ENCODE results near the gene CACNA1H. TPM values are rescaled to one million over a fixed set of nuclear protein-coding genes. Genes with fewer than 3 reads are reported as not detected.

Gene CACNA1H
- total RNA-seq, 1 experiment from 2014 or later: 19.7 TPM

DNA sequence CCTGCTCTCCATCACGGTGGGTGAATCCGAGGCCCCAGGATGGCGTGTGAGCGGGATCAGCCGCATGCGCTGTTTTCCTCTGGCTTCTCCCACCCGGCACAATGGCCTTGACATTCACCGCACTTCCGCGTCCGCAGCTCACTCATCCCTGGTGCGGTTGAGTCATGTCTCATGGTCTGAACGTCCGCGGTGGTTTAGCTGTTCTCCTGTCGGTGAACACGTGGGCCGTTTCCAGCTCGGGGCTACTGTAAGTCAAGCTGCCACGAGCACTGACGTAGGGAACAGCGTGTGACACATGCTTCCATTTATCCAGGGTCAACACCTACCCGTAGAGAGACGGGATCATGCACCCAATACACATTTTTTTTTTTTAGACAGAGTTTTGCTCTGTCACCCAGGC lies 15.3 kb upstream of the CACNA1H start:
- TF ChIP-seq EZH2 (IDR thresholded peaks at IDR 0.05; ENCODE audit: borderline replicate concordance, low read depth, low read length, poor library complexity, severe bottlenecking): no peak
- TF ChIP-seq, protein P1, sequence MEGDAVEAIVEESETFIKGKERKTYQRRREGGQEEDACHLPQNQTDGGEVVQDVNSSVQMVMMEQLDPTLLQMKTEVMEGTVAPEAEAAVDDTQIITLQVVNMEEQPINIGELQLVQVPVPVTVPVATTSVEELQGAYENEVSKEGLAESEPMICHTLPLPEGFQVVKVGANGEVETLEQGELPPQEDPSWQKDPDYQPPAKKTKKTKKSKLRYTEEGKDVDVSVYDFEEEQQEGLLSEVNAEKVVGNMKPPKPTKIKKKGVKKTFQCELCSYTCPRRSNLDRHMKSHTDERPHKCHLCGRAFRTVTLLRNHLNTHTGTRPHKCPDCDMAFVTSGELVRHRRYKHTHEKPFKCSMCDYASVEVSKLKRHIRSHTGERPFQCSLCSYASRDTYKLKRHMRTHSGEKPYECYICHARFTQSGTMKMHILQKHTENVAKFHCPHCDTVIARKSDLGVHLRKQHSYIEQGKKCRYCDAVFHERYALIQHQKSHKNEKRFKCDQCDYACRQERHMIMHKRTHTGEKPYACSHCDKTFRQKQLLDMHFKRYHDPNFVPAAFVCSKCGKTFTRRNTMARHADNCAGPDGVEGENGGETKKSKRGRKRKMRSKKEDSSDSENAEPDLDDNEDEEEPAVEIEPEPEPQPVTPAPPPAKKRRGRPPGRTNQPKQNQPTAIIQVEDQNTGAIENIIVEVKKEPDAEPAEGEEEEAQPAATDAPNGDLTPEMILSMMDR (conservative IDR thresholded peaks at IDR 0.05; ENCODE audit: low read depth, low read length): no peak
- Histone ChIP-seq H3K36me3 (ENCODE audit: insufficient read depth, low read length, poor library complexity, severe bottlenecking) (no peaks in the 10 kb centered on the region), H3K4me1 (ENCODE audit: insufficient read depth, low read length, poor library complexity, severe bottlenecking) (no peaks in the 10 kb centered on the region), H3K27ac (ENCODE audit: low read depth, low read length, poor library complexity, severe bottlenecking) (no peak overlapping the region), H3K27me3 (replicated peaks; ENCODE audit: insufficient read depth, low read depth, low read length, poor library complexity) (no peaks in the 10 kb centered on the region), H3K9me3 (ENCODE audit: low read depth, low read length, poor library complexity, severe bottlenecking) (no peaks in the 10 kb centered on the region), H3K4me3 (ENCODE audit: low read depth, low read length, poor library complexity, severe bottlenecking) (no peak overlapping the region)
- intact Hi-C loops (cut with micrococcal nuclease; ENCODE audit: unreplicated experiment): no loop called here
- BruUV-seq (replicated peaks): no TSS peak
- no peak for DNase-seq (ENCODE audit: low spot score)
- ChIA-PET POLR2A (ENCODE audit: low non-redundant PET) (no interaction called here), CTCF (no interaction called here)

DNA sequence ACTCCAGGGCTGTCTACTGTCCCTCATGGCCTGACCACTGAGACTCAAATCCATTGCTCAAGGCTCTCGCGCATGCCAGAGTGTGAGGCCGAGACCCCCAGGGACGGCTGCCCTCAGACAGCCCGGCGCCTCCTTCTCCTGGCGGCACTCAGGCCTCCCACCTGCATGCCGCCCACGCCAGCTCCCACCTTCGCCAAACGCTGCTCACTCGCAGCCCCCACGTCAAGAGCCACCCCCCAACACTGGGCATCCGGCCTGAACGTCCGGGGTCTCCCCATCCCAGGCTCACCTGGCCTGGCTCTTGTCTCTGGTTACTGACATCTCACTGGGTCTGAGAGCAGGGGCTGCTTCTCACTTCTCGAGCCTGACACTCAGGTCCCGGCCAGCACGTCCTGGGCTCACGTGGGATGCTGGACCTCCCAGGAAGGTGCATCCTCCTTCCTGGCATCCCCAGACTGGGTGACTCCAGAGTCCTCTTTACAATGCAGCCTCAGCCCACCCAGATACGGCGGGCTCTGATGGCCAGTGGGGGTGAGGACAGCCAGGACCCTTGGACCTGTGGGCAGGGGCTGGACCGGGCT lies 12.2 kb upstream of the CACNA1H start:
- Histone ChIP-seq H3K4me1 (ENCODE audit: insufficient read depth, low read length, poor library complexity, severe bottlenecking) (no peaks in the 10 kb centered on the region), H3K4me3 (ENCODE audit: low read depth, low read length, poor library complexity, severe bottlenecking) (no peak overlapping the region), H3K36me3 (ENCODE audit: insufficient read depth, low read length, poor library complexity, severe bottlenecking) (no peaks in the 10 kb centered on the region), H3K27ac (ENCODE audit: low read depth, low read length, poor library complexity, severe bottlenecking) (no peak overlapping the region), H3K27me3 (replicated peaks; ENCODE audit: insufficient read depth, low read depth, low read length, poor library complexity) (no peaks in the 10 kb centered on the region), H3K9me3 (ENCODE audit: low read depth, low read length, poor library complexity, severe bottlenecking) (no peaks in the 10 kb centered on the region)
- ChIA-PET POLR2A (ENCODE audit: low non-redundant PET) (no interaction called here), CTCF (interaction anchor here (0.6 kb wide), 1 partner anchor 39 kb away, joined by 3 read pairs; no protein-coding TSS in a partner anchor)
- intact Hi-C loops (cut with micrococcal nuclease; ENCODE audit: unreplicated experiment): no loop called here
- no peak for DNase-seq (ENCODE audit: low spot score)
- TF ChIP-seq, protein P1 (conservative IDR thresholded peaks at IDR 0.05; ENCODE audit: low read depth, low read length): no peak
- no peak for TF ChIP-seq EZH2 (IDR thresholded peaks at IDR 0.05; ENCODE audit: borderline replicate concordance, low read depth, low read length, poor library complexity, severe bottlenecking)
- no TSS peak for BruUV-seq (replicated peaks)

DNA sequence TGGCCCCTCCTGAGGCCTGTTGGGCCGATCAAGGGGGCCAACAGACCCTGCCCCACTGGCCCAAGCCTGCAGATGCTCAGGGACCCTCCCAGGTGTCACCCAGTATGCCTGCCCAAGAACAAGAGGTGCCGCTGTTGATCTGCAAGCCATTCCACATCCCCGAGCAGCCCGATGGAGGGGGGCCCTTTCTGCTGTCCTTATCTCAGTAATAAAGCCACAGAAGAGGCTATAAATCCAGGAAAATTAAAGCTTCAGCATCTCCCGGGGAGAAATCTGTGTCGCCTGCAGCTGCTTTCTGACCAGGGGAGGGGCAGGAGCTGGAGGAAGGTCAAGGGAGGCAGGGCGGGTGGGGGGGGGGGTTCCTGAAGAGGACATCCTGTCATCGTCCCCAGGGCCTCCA lies 11.7 kb upstream of the CACNA1H start:
- no peak for TF ChIP-seq EZH2 (IDR thresholded peaks at IDR 0.05; ENCODE audit: borderline replicate concordance, low read depth, low read length, poor library complexity, severe bottlenecking)
- CTCF ChIA-PET: no interaction called here
- no TSS peak for BruUV-seq (replicated peaks)

DNA sequence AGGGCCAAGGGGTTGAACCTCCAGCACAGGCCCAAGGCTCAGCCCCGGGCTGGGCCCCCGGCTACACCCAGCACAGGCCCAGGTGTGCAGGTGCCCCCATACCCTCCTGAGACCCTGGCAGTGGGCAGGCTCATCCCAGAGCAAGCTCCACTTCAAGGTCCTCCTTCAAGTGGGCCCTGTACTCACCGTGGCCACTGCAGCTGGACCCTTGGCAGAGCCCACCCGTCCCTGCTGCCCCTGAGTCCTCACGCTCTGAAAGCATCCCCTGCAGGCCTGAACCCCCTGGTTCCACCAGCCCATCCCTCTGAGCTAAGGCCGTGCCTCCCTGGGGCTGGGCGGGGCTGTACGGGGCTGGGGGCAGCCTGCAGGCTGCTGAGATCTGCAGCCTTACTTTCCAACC lies 11.2 kb upstream of the CACNA1H start:
- TF ChIP-seq, protein P1 (conservative IDR thresholded peaks at IDR 0.05; ENCODE audit: low read depth, low read length): no peak
- TF ChIP-seq EZH2 (IDR thresholded peaks at IDR 0.05; ENCODE audit: borderline replicate concordance, low read depth, low read length, poor library complexity, severe bottlenecking): no peak
- ChIA-PET CTCF (no interaction called here), POLR2A (ENCODE audit: low non-redundant PET) (no interaction called here)
- H3K4me3 ChIP-seq (ENCODE audit: low read depth, low read length, poor library complexity, severe bottlenecking): no peak overlapping the region
- H3K27me3 ChIP-seq (replicated peaks; ENCODE audit: insufficient read depth, low read depth, low read length, poor library complexity): no peaks in the 10 kb centered on the region
- H3K27ac ChIP-seq (ENCODE audit: low read depth, low read length, poor library complexity, severe bottlenecking): no peak overlapping the region
- H3K9me3 ChIP-seq (ENCODE audit: low read depth, low read length, poor library complexity, severe bottlenecking): no peaks in the 10 kb centered on the region
- no peaks in the 10 kb centered on the region for H3K36me3 ChIP-seq (ENCODE audit: insufficient read depth, low read length, poor library complexity, severe bottlenecking)
- intact Hi-C loops (cut with micrococcal nuclease; ENCODE audit: unreplicated experiment): no loop called here
- DNase-seq (ENCODE audit: low spot score): no peak
- H3K4me1 ChIP-seq (ENCODE audit: insufficient read depth, low read length, poor library complexity, severe bottlenecking): no peaks in the 10 kb centered on the region
- no TSS peak for BruUV-seq (replicated peaks)

More for the DNA sequence above, 11.7 kb upstream of the CACNA1H start:
- H3K27ac ChIP-seq (ENCODE audit: low read depth, low read length, poor library complexity, severe bottlenecking): no peak overlapping the region
- H3K4me1 ChIP-seq (ENCODE audit: insufficient read depth, low read length, poor library complexity, severe bottlenecking): no peaks in the 10 kb centered on the region
- POLR2A ChIA-PET (ENCODE audit: low non-redundant PET): no interaction called here
- H3K27me3 ChIP-seq (replicated peaks; ENCODE audit: insufficient read depth, low read depth, low read length, poor library complexity): no peaks in the 10 kb centered on the region
- no peak overlapping the region for H3K4me3 ChIP-seq (ENCODE audit: low read depth, low read length, poor library complexity, severe bottlenecking)
- intact Hi-C loops (cut with micrococcal nuclease; ENCODE audit: unreplicated experiment): no loop called here
- DNase-seq (ENCODE audit: low spot score): no peak
- no peaks in the 10 kb centered on the region for H3K9me3 ChIP-seq (ENCODE audit: low read depth, low read length, poor library complexity, severe bottlenecking)
- no peaks in the 10 kb centered on the region for H3K36me3 ChIP-seq (ENCODE audit: insufficient read depth, low read length, poor library complexity, severe bottlenecking)

Data from A673 (cell line).